ENCODE measurements around the gene ASCL2.

- no peak for TF ChIP-seq POLR2A (IDR thresholded peaks at IDR 0.05)
- no peak for TF ChIP-seq CTCF (IDR thresholded peaks at IDR 0.05)
- TF ChIP-seq POLR2AphosphoS5 (IDR thresholded peaks at IDR 0.05): no peak
Observed at GRCh38 chr11:2305788-2306451, 35.5 kb upstream of the ASCL2 start.
